ENCODE data around the gene ACOT13. TPM values are rescaled to one million over a fixed set of nuclear protein-coding genes. Genes with fewer than 3 reads are reported as not detected.
"Not testable (repeated sequence)": the region's sequence is repeated elsewhere in the genome, so short reads cannot be mapped to it uniquely, and the experiment has no call there.

ACOT13 gene
- polyA plus RNA-seq (ENCODE audit: insufficient read length): 16.2 TPM

- DNase-seq: peak; percentile 99
Measured at GRCh38 chr6:24666641-24667377, at the start of gene ACOT13, which contains the start of gene TDP2. ACOT13 (plus strand) TSS chr6:24667077; CDS start chr6:24667264, 187 bp downstream. TDP2 (minus strand) TSS chr6:24666899; CDS start chr6:24666862, 37 bp downstream.

- no peak for DNase-seq
Measured at GRCh38 chr6:24619661-24620060, 47.2 kb upstream of the ACOT13 start.

- DNase-seq: no peak
Measured at GRCh38 chr6:24620637-24621036, 46.2 kb upstream of the ACOT13 start.

- DNase-seq: no peak
Measured at GRCh38 chr6:24621626-24622289, 45.1 kb upstream of the ACOT13 start.

- DNase-seq: no peak
Measured at GRCh38 chr6:24630856-24631505, 35.9 kb upstream of the ACOT13 start.

- no peak for DNase-seq
Measured at GRCh38 chr6:24631671-24632070, 35.2 kb upstream of the ACOT13 start.

GRCh38 chr6:24632573-24632972 is 34.3 kb upstream of the ACOT13 start:
- DNase-seq: no peak

GRCh38 chr6:24636681-24637080 is 30.2 kb upstream of the ACOT13 start:
- DNase-seq: no peak

GRCh38 chr6:24640166-24640565 is 26.7 kb upstream of the ACOT13 start:
- no peak for DNase-seq

- DNase-seq: not testable (repeated sequence)
Measured at GRCh38 chr6:24640631-24641030, 26.2 kb upstream of the ACOT13 start.

GRCh38 chr6:24642061-24642460 is 24.8 kb upstream of the ACOT13 start:
- no peak for DNase-seq

- no peak for DNase-seq
Measured at GRCh38 chr6:24643920-24644319, 23.0 kb upstream of the ACOT13 start.

- DNase-seq: no peak
Measured at GRCh38 chr6:24644377-24644776, 22.5 kb upstream of the ACOT13 start.

GRCh38 chr6:24646771-24647170 is 20.1 kb upstream of the ACOT13 start:
- no peak for DNase-seq

GRCh38 chr6:24648276-24648675 is 18.6 kb upstream of the ACOT13 start:
- no peak for DNase-seq

GRCh38 chr6:24649691-24650090 is 17.2 kb upstream of the ACOT13 start:
- DNase-seq: no peak

- DNase-seq: no peak
Measured at GRCh38 chr6:24650365-24650764, 16.5 kb upstream of the ACOT13 start.

- DNase-seq: no peak
Measured at GRCh38 chr6:24655215-24655614, 11.7 kb upstream of the ACOT13 start.

- no peak for DNase-seq
Measured at GRCh38 chr6:24658573-24659560, 8.0 kb upstream of the ACOT13 start.

GRCh38 chr6:24659561-24659960 is 7.3 kb upstream of the ACOT13 start:
- no peak for DNase-seq

- no peak for DNase-seq
Measured at GRCh38 chr6:24660105-24660504, 6.8 kb upstream of the ACOT13 start.

- not testable (repeated sequence) for DNase-seq
Measured at GRCh38 chr6:24661759-24662158, 5.1 kb upstream of the ACOT13 start.

Measured in hindlimb muscle (tissue), 1 donor.